OCI-LY1 (cell line): ENCODE measurements around the gene DBI.

Experiments used
- H2AFZ ChIP-seq: fragments of 200-600 bp; sonication (generic), shearing (Covaris generic); 2 replicates; pipeline ENCODE4 v1.6.0; 2014; ENCODE audit warnings: antibody characterized with exemption, mild to moderate bottlenecking, low read length
- H3F3A ChIP-seq: fragments of 200-600 bp; sonication (generic), shearing (Covaris generic); 2 replicates; pipeline ENCODE4 v1.6.0; 2014; ENCODE audit warnings: mild to moderate bottlenecking, antibody characterized with exemption, low read length, moderate library complexity; ENCODE audit not compliant: insufficient read depth
- H3K27ac ChIP-seq: fragments of 200-600 bp; sonication (generic); 2 replicates; pipeline ENCODE4 v1.5.1; 2014; ENCODE audit warnings: low read length, mixed run types, mild to moderate bottlenecking, low read depth; ENCODE audit not compliant: poor library complexity, severe bottlenecking
- H3K27me3 ChIP-seq: fragments of 200-600 bp; sonication (generic); 2 replicates; pipeline ENCODE4 v1.6.0; 2014; ENCODE audit warnings: antibody characterized with exemption, mild to moderate bottlenecking, low read length, moderate library complexity; ENCODE audit not compliant: insufficient read depth
- H3K36me3 ChIP-seq: fragments of 200-600 bp; sonication (generic); 2 replicates; pipeline ENCODE4 v1.6.1; 2014; ENCODE audit warnings: mild to moderate bottlenecking, antibody characterized with exemption, low read length, moderate library complexity, mixed read lengths; ENCODE audit not compliant: insufficient read depth
- H3K4me1 ChIP-seq: fragments of 200-600 bp; sonication (generic); 2 replicates; pipeline ENCODE4 v1.5.1; 2014; ENCODE audit warnings: mild to moderate bottlenecking, low read length, moderate library complexity; ENCODE audit not compliant: insufficient read depth, severe bottlenecking
- H3K4me2 ChIP-seq: fragments of 200-600 bp; sonication (generic), shearing (Covaris generic); 2 replicates; pipeline ENCODE4 v1.6.1; 2014; ENCODE audit warnings: low read length
- H3K4me3 ChIP-seq: fragments of 200-600 bp; sonication (generic); 2 replicates; pipeline ENCODE4 v1.5.1; 2014; ENCODE audit warnings: low read length, low read depth, mild to moderate bottlenecking, mixed read lengths; ENCODE audit not compliant: poor library complexity, severe bottlenecking
- H3K79me2 ChIP-seq: fragments of 200-600 bp; shearing (Covaris generic); 2 replicates; pipeline ENCODE4 v1.6.1; 2016; ENCODE audit warnings: mixed run types, low read length, mixed read lengths; ENCODE audit not compliant: insufficient read depth
- H3K9ac ChIP-seq: fragments of 200-600 bp; sonication (generic), shearing (Covaris generic); 2 replicates; pipeline ENCODE4 v1.6.1; 2014; ENCODE audit warnings: mild to moderate bottlenecking, low read length, mixed read lengths
- H3K9me2 ChIP-seq: fragments of 200-600 bp; sonication (generic), shearing (Covaris generic); 2 replicates; pipeline ENCODE4 v1.6.1; 2014; ENCODE audit warnings: low read depth, mild to moderate bottlenecking, low read length, mixed read lengths
- H3K9me3 ChIP-seq: fragments of 200-600 bp; shearing (Covaris generic); 2 replicates; pipeline ENCODE4 v1.6.1; 2014; ENCODE audit warnings: low read length, mixed read lengths
- H4K20me1 ChIP-seq: fragments of 200-600 bp; sonication (generic), shearing (Covaris generic); 2 replicates; pipeline ENCODE4 v1.6.0; 2016; ENCODE audit warnings: mild to moderate bottlenecking, low read length; ENCODE audit not compliant: insufficient read depth
- EZH2 ChIP-seq: fragments of 200-600 bp; sonication (generic), shearing (Covaris generic); IDR thresholded peaks from 2 replicates; pipeline ENCODE4 v1.8.0; 2017; ENCODE audit warnings: borderline replicate concordance, mixed run types, mild to moderate bottlenecking, antibody characterized with exemption, low read length, moderate library complexity, mixed read lengths
- TF ChIP-seq, protein P1 (sequence below): fragments of 200-600 bp; sonication (generic), shearing (Covaris generic); IDR thresholded peaks from 2 replicates; pipeline ENCODE4 v1.5.1; 2017; ENCODE audit warnings: mild to moderate bottlenecking, antibody characterized with exemption, low read length, moderate library complexity, mixed read lengths

Gene DBI

DNA sequence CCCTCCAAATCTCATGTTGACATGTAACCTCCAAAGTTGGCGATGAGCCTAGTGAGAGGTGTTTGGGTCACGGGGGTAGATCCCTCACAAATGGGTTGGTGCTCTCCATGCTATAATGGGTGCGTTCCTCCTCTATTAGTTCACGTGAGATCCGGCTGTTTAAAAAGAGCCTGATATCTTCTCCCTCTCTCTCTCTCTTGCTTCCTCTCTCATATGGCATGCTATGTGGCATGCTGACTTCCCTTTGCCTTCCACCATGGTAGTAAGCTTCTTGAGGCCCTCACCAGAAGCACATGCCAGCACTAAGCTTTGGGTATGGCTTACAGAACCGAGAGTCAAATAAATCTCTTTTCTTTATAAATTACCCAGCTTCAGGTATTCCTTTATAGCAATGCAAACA is 39.3 kb upstream of the DBI start:
- TF ChIP-seq, protein P1, sequence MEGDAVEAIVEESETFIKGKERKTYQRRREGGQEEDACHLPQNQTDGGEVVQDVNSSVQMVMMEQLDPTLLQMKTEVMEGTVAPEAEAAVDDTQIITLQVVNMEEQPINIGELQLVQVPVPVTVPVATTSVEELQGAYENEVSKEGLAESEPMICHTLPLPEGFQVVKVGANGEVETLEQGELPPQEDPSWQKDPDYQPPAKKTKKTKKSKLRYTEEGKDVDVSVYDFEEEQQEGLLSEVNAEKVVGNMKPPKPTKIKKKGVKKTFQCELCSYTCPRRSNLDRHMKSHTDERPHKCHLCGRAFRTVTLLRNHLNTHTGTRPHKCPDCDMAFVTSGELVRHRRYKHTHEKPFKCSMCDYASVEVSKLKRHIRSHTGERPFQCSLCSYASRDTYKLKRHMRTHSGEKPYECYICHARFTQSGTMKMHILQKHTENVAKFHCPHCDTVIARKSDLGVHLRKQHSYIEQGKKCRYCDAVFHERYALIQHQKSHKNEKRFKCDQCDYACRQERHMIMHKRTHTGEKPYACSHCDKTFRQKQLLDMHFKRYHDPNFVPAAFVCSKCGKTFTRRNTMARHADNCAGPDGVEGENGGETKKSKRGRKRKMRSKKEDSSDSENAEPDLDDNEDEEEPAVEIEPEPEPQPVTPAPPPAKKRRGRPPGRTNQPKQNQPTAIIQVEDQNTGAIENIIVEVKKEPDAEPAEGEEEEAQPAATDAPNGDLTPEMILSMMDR, result no peak
- TF ChIP-seq EZH2, result no peak
- Histone ChIP-seq H3F3A (no peaks in the 10 kb centered on the region), H4K20me1 (no peaks in the 10 kb centered on the region), H3K4me1 (no peaks in the 10 kb centered on the region), H3K9me2 (no peaks in the 10 kb centered on the region), H3K4me3 (no peak overlapping the region), H2AFZ (no peak overlapping the region), H3K9me3 (no peaks in the 10 kb centered on the region), H3K27ac (no peak overlapping the region), H3K9ac (no peak overlapping the region), H3K36me3 (no peaks in the 10 kb centered on the region), H3K4me2 (no peak overlapping the region), H3K79me2 (no peaks in the 10 kb centered on the region), H3K27me3 (no peaks in the 10 kb centered on the region)

DNA sequence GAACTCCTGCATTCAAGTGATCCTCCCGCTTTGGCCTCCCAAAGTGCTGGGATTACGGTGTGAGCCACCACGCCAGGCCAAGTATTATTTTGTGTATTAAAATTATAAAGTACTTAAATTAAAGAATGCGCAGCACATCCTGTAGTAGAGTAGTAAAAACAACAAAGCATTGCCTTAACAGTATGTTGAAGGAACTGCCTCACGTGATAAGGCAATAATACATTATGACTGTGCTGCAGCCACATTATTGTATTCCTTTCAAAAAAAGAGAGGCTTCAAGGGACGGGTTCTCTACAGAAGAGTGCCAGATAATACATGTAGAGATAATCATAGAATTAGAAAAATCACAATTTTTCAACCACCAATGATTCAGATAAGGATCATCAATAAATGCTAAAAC is 33.8 kb upstream of the DBI start:
- Histone ChIP-seq H3K4me2 (no peak overlapping the region), H3K27ac (no peak overlapping the region), H3F3A (no peaks in the 10 kb centered on the region), H3K27me3 (no peaks in the 10 kb centered on the region), H3K4me1 (no peaks in the 10 kb centered on the region), H3K4me3 (no peak overlapping the region), H3K79me2 (no peaks in the 10 kb centered on the region), H3K36me3 (no peaks in the 10 kb centered on the region), H3K9ac (no peak overlapping the region), H4K20me1 (no peaks in the 10 kb centered on the region), H3K9me3 (no peaks in the 10 kb centered on the region), H3K9me2 (no peaks in the 10 kb centered on the region), H2AFZ (no peak overlapping the region)
- TF ChIP-seq EZH2, result no peak
- TF ChIP-seq, protein P1, result no peak

DNA sequence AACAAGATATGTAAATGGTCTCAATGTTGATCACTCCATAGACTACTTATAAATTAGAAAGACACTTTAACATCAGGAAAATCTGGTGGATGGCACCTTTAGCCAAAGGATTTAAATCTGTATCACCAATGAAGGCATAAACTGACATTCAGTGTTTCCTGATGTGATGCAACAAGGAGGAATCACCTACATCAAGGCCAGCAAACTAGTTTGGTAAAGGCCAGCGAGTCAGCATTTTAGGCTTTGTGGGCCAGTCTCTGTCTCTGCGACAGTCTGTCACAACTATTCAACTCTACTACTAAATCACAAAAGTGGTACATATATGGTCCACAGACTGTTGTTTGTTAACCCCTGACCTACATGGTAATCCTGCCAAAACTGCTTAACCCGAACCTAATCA is 33.4 kb upstream of the DBI start:
- Histone ChIP-seq H3K9me3 (no peaks in the 10 kb centered on the region), H3K9me2 (no peaks in the 10 kb centered on the region), H4K20me1 (no peaks in the 10 kb centered on the region), H3K36me3 (no peaks in the 10 kb centered on the region), H3K4me1 (no peaks in the 10 kb centered on the region), H3K4me3 (no peak overlapping the region), H3K27ac (no peak overlapping the region), H3K79me2 (no peaks in the 10 kb centered on the region), H2AFZ (no peak overlapping the region), H3K9ac (no peak overlapping the region), H3K27me3 (no peaks in the 10 kb centered on the region), H3K4me2 (no peak overlapping the region), H3F3A (no peaks in the 10 kb centered on the region)
- no peak for TF ChIP-seq EZH2
- TF ChIP-seq, protein P1, result no peak
